Liver (tissue), 9 donors: ENCODE measurements around the gene SIMC1. TPM values are rescaled to one million over a fixed set of nuclear protein-coding genes. Genes with fewer than 3 reads are reported as not detected.

Source experiments
- DNase-seq: peaks from one replicate; pipeline ENCODE4 v3.0.0-alpha.2; 2017; ENCODE audit warnings: low spot score
- H3K27ac ChIP-seq, 2 donors: one replicate each; pipeline ENCODE4 v1.7.0; 2013; ENCODE audit warnings: inconsistent platforms in 2 of 2, low read length in 2 of 2, control low read depth in 1 of 2, low read depth in 1 of 2, mild to moderate bottlenecking in 1 of 2
- H3K27me3 ChIP-seq, 4 donors: one replicate each; pipeline versions ENCODE4 v1.6.1 to v1.7.0; 2013; ENCODE audit warnings: low read length in 3 of 4, inconsistent platforms in 1 of 4, mild to moderate bottlenecking in 1 of 4, moderate library complexity in 1 of 4; ENCODE audit not compliant: control insufficient read depth in 4 of 4, insufficient read depth in 4 of 4
- H3K36me3 ChIP-seq, 4 donors: one replicate each; pipeline versions ENCODE4 v1.6.1 to v1.7.0; 2013; ENCODE audit warnings: low read length in 3 of 4, mild to moderate bottlenecking in 3 of 4, low read depth in 1 of 4, moderate library complexity in 1 of 4; ENCODE audit not compliant: control insufficient read depth in 4 of 4, insufficient read depth in 3 of 4
- H3K4me1 ChIP-seq, 4 donors: one replicate each; pipeline versions ENCODE4 v1.6.1 to v1.7.0; 2013; ENCODE audit warnings: low read length in 3 of 4, mild to moderate bottlenecking in 3 of 4, moderate library complexity in 1 of 4; ENCODE audit not compliant: control insufficient read depth in 4 of 4, insufficient read depth in 4 of 4
- H3K4me3 ChIP-seq, 3 donors: one replicate each; pipeline versions ENCODE4 v1.6.1 to v1.7.0; 2013; ENCODE audit warnings: low read length in 3 of 3, control low read depth in 1 of 3, low read depth in 1 of 3, mild to moderate bottlenecking in 1 of 3
- H3K9ac ChIP-seq, 2 donors: one replicate each; pipeline ENCODE4 v1.7.0; 2013; ENCODE audit warnings: low read length in 2 of 2, mild to moderate bottlenecking in 2 of 2, moderate library complexity in 2 of 2, control low read depth in 1 of 2, low read depth in 1 of 2
- H3K9me3 ChIP-seq, 4 donors: one replicate each; pipeline versions ENCODE4 v1.6.1 to v1.7.0; 2013; ENCODE audit warnings: low read length in 3 of 4; ENCODE audit not compliant: control insufficient read depth in 4 of 4
- ATF3 ChIP-seq: IDR thresholded peaks from 2 replicates; pipeline ENCODE4 v1.6.1; 2016; ENCODE audit warnings: antibody characterized with exemption
- CTCF ChIP-seq: fragments of 150-350 bp; IDR thresholded peaks from 2 replicates; pipeline ENCODE4 v1.5.1; 2017; ENCODE audit warnings: improper control_type of control experiment, low read depth, low read length; ENCODE audit not compliant: missing input control
- FOXA1 ChIP-seq: IDR thresholded peaks from 2 replicates; pipeline ENCODE4 v1.6.1; 2016; ENCODE audit warnings: antibody characterized with exemption
- GABPA ChIP-seq, 2 donors: IDR thresholded peaks in 1 of 2; conservative IDR thresholded peaks in 1 of 2; 2 replicates each; pipeline ENCODE4 v1.6.1; 2016; ENCODE audit warnings: antibody characterized with exemption in 2 of 2, mild to moderate bottlenecking in 1 of 2, moderate library complexity in 1 of 2
- HNF4A ChIP-seq, 2 donors: conservative IDR thresholded peaks; 2 replicates each; pipeline ENCODE4 v1.6.1; 2016; ENCODE audit warnings: antibody characterized with exemption in 2 of 2, mild to moderate bottlenecking in 2 of 2
- MAX ChIP-seq: IDR thresholded peaks from 2 replicates; pipeline ENCODE4 v1.6.1; 2016; ENCODE audit warnings: antibody characterized with exemption
- RAD21 ChIP-seq, 2 donors: IDR thresholded peaks; 2 replicates each; pipeline ENCODE4 v1.6.1; 2016; ENCODE audit warnings: antibody characterized with exemption in 2 of 2, mild to moderate bottlenecking in 2 of 2
- RXRA ChIP-seq, 2 donors: IDR thresholded peaks; 2 replicates each; pipeline ENCODE4 v1.6.1; 2017 to 2018; ENCODE audit warnings: antibody characterized with exemption in 2 of 2, mild to moderate bottlenecking in 1 of 2
- SP1 ChIP-seq: IDR thresholded peaks from 2 replicates; pipeline ENCODE4 v1.6.1; 2018; ENCODE audit warnings: antibody characterized with exemption, mild to moderate bottlenecking
- TAF1 ChIP-seq: conservative IDR thresholded peaks from 2 replicates; pipeline ENCODE4 v1.6.1; 2016; ENCODE audit warnings: antibody characterized with exemption, mild to moderate bottlenecking
- WGBS: extraction: QIAGEN DNeasy Blood & Tissue Kit; methylation state at CpG from one replicate; pipeline ENCODE4 v1.1.7; 2013; 5-methylcytosine and 5-hydroxymethylcytosine counted together
- polyA plus RNA-seq, 2 donors: library from polyadenylated mRNA; stranded (reverse) in 1 of 2; unstranded in 1 of 2; fragments of 200-250 nt in 1 of 2; fragments of >200 nt in 1 of 2; fragmentation: Nextera tagmentation in 1 of 2; extraction: Ambion mirVana in 1 of 2; gene quantifications; one replicate each; pipeline versions ENCODE4 v1.2.1 to v1.2.3, GENCODE V29; 2013 to 2015
- total RNA-seq, 2 donors: library from RNA; depleted of rRNA; stranded (reverse); fragments of >200 nt; gene quantifications; one replicate each; pipeline ENCODE4 v1.2.3, GENCODE V29; 2014
- TF ChIP-seq, protein P1 (sequence below): IDR thresholded peaks from 2 replicates; pipeline ENCODE4 v1.6.1; 2016; ENCODE audit warnings: antibody characterized with exemption
- donor health status: healthy.
- donor health status: healthy.
- donor health status: healthy.
- donor health status: healthy.
- donor health status: healthy.

The SIMC1 gene
- total and polyA plus RNA-seq, 4 donors: 2.5 to 8.9 (median 6.2) TPM

GRCh38 chr5:176368726-176369125, 130.5 kb downstream of the SIMC1 start:
- WGBS: 97% methylated on average over 13 of the region's 13 CpGs
- no peaks in the 10 kb centered on the region for H3K9me3 ChIP-seq
- DNase-seq: no peak
- no peak overlapping the region for H3K4me3 ChIP-seq
- no peak overlapping the region for H3K27ac ChIP-seq
- H3K27me3 ChIP-seq: no peaks in the 10 kb centered on the region
- H3K36me3 ChIP-seq: no peaks in the 10 kb centered on the region
- H3K4me1 ChIP-seq: peaks cover 3 to 16% (median 9%) of the 10 kb centered on the region in 4 donors
- H3K9ac ChIP-seq: no peak overlapping the region
- TF ChIP-seq FOXA1: no peak
- TF ChIP-seq RAD21 (IDR thresholded peaks at IDR 0.05): no peak
- no peak for TF ChIP-seq RXRA (IDR thresholded peaks at IDR 0.05)
- TF ChIP-seq, protein P1, sequence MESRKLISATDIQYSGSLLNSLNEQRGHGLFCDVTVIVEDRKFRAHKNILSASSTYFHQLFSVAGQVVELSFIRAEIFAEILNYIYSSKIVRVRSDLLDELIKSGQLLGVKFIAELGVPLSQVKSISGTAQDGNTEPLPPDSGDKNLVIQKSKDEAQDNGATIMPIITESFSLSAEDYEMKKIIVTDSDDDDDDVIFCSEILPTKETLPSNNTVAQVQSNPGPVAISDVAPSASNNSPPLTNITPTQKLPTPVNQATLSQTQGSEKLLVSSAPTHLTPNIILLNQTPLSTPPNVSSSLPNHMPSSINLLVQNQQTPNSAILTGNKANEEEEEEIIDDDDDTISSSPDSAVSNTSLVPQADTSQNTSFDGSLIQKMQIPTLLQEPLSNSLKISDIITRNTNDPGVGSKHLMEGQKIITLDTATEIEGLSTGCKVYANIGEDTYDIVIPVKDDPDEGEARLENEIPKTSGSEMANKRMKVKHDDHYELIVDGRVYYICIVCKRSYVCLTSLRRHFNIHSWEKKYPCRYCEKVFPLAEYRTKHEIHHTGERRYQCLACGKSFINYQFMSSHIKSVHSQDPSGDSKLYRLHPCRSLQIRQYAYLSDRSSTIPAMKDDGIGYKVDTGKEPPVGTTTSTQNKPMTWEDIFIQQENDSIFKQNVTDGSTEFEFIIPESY: no peak
- TF ChIP-seq GABPA (IDR thresholded peaks at IDR 0.05 in 1 of 2, conservative IDR thresholded peaks at IDR 0.05 in 1 of 2): no peak
- TF ChIP-seq HNF4A (conservative IDR thresholded peaks at IDR 0.05): no peak
- no peak for TF ChIP-seq TAF1
- TF ChIP-seq SP1: no peak
- no peak for TF ChIP-seq CTCF
- no peak for TF ChIP-seq ATF3
- TF ChIP-seq MAX: no peak

DNA sequence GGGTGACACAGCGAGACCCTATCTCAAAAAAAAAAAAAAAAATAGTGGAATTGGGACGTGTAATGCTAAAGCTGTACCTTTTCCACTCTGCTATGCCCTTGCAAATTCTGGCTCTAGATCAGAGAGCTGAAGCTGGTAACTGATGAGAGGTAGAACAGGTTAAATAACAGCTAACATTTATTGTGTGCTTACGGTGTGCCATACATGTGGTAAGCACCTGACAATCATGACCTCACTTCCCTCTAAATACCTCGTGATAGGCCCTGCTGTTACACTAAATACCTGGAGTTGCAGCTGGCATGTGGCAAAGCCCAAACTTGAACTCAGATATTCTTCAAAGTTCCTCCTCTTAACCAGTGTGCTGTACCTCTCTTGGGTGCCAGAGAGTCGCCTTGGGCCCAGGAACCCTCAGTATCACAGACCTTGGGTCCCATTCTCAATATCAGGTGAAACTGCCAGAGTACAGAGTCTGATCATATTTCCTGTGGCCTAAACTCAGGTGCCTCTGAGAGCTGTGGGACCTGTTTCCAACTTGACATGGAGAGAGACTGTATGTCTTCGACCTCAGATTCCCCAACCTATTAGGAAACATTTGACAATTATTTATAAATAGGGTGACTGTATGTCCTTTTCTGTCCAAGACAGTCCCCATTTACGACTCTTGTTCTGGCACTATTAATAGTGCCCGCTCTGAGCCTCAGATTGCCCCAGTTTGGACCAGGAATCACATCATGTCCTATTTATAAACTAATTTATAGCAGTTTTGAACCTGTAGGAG, 131.9 kb downstream of the SIMC1 start:
- Histone ChIP-seq H3K4me1 (peaks cover 0 to 11% (median 6%) of the 10 kb centered on the region in 4 donors), H3K9ac (no peak overlapping the region), H3K9me3 (no peaks in the 10 kb centered on the region), H3K27me3 (no peaks in the 10 kb centered on the region), H3K36me3 (no peaks in the 10 kb centered on the region), H3K4me3 (no peak overlapping the region), H3K27ac (no peak overlapping the region)
- 91% methylated on average over 8 of the region's 8 CpGs for WGBS
- TF ChIP-seq HNF4A (conservative IDR thresholded peaks at IDR 0.05): no peak
- no peak for DNase-seq
